ENCODE measurements around the gene CERS6. TPM values are rescaled to one million over a fixed set of nuclear protein-coding genes. Genes with fewer than 3 reads are reported as not detected.

The CERS6 gene
- total RNA-seq, 4 donors from 2014 or later = 45.0 to 61.2 (median 56.4) TPM

DNA sequence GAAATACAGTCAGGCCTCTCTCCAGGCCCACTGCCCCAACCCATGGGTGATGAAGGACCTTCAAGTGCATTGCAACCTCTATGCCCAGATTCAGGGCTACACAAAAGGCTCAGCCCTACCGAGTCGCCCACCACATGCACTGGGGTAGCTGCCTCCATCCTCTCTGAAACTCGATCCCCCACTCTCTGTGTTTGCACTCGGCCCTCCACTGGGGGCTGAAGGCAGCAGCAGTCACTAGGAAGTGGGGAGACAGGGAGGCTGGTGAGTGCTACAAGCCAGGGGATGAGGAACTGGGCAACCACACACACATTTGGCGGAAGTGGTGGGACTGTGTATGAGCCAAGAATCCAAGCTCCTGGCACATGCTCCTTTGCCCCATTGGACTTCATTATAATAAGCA, 94.6 kb downstream of the CERS6 start:
- TF ChIP-seq POLR2AphosphoS5 (IDR thresholded peaks at IDR 0.05) (no peak), POLR2A (IDR thresholded peaks at IDR 0.05) (no peak), EP300 (IDR thresholded peaks at IDR 0.05) (no peak), CTCF (IDR thresholded peaks at IDR 0.05) (no peak)
- no peak for ATAC-seq
- Histone ChIP-seq H3K9me3 (no peaks in the 10 kb centered on the region), H3K27me3 (no peaks in the 10 kb centered on the region), H3K36me3 (peaks cover 0 to 11% of the 10 kb centered on the region in 2 donors), H3K4me1 (peaks cover 0 to 5% (median 0%) of the 10 kb centered on the region in 3 donors), H3K4me3 (no peak overlapping the region), H3K27ac (no peak overlapping the region)
- WGBS, 2 donors (ENCODE audit: low coverage in 1 of 2) = 100% methylated on average over 1 of the region's 5 CpGs; no CpG with 5 or more reads in 1 of the 2 donors

GRCh38 chr2:168552450-168552856, 96.4 kb downstream of the CERS6 start:
- H3K27me3 ChIP-seq = no peaks in the 10 kb centered on the region
- no peaks in the 10 kb centered on the region for H3K4me1 ChIP-seq
- no peak overlapping the region for H3K4me3 ChIP-seq
- H3K36me3 ChIP-seq = peaks cover 0 to 11% of the 10 kb centered on the region in 2 donors
- WGBS, 2 donors (ENCODE audit: low coverage in 1 of 2) = 71 to 86% methylated on average over 2 of the region's 2 CpGs
- H3K27ac ChIP-seq = no peak overlapping the region
- H3K9me3 ChIP-seq = no peaks in the 10 kb centered on the region
- TF ChIP-seq CTCF (IDR thresholded peaks at IDR 0.05) = no peak
- TF ChIP-seq POLR2AphosphoS5 (IDR thresholded peaks at IDR 0.05) = no peak
- no peak for TF ChIP-seq EP300 (IDR thresholded peaks at IDR 0.05)
- TF ChIP-seq POLR2A (IDR thresholded peaks at IDR 0.05) = no peak
- no peak for ATAC-seq

DNA sequence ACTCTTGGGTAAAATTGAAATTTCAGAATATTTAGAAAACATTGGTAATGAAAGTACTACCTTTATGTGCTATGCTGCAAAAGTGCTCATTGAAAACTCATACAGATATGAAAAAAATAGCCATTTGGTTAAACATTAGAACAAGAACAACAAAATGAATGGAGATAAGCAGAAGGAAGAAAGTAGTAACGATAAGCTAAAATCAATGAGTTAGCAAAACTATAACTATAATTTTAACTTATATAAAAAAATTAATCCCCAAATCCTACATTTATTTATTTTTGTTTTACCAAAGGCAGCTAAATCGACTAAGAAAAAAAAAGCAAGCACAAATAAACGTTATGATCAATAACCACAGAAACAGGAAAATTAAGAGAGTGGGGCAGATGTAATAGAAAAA, 99.2 kb downstream of the CERS6 start:
- Histone ChIP-seq H3K27me3 (no peaks in the 10 kb centered on the region), H3K27ac (no peak overlapping the region), H3K36me3 (no peaks in the 10 kb centered on the region), H3K4me1 (peaks cover 0 to 5% (median 0%) of the 10 kb centered on the region in 3 donors), H3K9me3 (no peaks in the 10 kb centered on the region), H3K4me3 (no peak overlapping the region)
- WGBS, 2 donors (ENCODE audit: low coverage in 1 of 2) = 87 to 97% methylated on average over 3 of the region's 3 CpGs
- TF ChIP-seq EP300 (IDR thresholded peaks at IDR 0.05) = no peak
- no peak for ATAC-seq

DNA sequence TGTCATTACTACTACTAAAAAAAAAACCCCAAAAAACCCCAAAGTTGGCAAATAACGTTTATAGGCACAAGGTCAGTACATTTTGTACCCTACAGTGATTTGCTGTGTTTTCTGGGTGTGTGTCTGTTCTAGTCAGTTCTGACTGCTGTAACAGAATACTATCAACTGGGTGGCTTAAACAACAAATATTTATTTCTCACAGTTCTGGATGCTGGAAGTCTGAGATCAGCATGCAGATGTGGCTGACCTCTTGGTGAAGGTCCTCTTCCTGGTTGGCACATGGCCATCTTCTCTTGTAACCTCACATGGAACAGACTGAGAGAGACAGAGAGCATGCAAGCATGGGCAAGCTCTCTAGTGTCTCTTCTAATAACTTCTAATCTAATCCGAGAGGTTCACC, 103.1 kb downstream of the CERS6 start:
- Histone ChIP-seq H3K4me1 (peaks cover 0 to 12% (median 0%) of the 10 kb centered on the region in 3 donors), H3K27me3 (no peaks in the 10 kb centered on the region), H3K27ac (no peak overlapping the region), H3K9me3 (no peaks in the 10 kb centered on the region), H3K4me3 (no peak overlapping the region), H3K36me3 (peaks cover 0 to 13% of the 10 kb centered on the region in 2 donors)
- WGBS, 2 donors (ENCODE audit: low coverage in 1 of 2) = 85 to 88% methylated on average over 1 to 2 of the region's 2 CpGs
- no peak for ATAC-seq
- TF ChIP-seq POLR2AphosphoS5 (IDR thresholded peaks at IDR 0.05) = no peak
- no peak for TF ChIP-seq CTCF (IDR thresholded peaks at IDR 0.05)
- TF ChIP-seq POLR2A (IDR thresholded peaks at IDR 0.05) = no peak
- TF ChIP-seq EP300 (IDR thresholded peaks at IDR 0.05) = no peak

- Histone ChIP-seq H3K9me3 (no peaks in the 10 kb centered on the region), H3K36me3 (peaks cover 0 to 13% of the 10 kb centered on the region in 2 donors), H3K27ac (no peak overlapping the region), H3K4me1 (peaks cover 0 to 28% (median 5%) of the 10 kb centered on the region in 3 donors), H3K4me3 (no peak overlapping the region), H3K27me3 (no peaks in the 10 kb centered on the region)
- TF ChIP-seq POLR2AphosphoS5 (IDR thresholded peaks at IDR 0.05) (no peak), EP300 (IDR thresholded peaks at IDR 0.05) (no peak), POLR2A (IDR thresholded peaks at IDR 0.05) (no peak), CTCF (IDR thresholded peaks at IDR 0.05) (no peak)
- no peak for ATAC-seq
- 82 to 83% methylated on average over 6 to 7 of the region's 7 CpGs for WGBS, 2 donors (ENCODE audit: low coverage in 1 of 2)
Measured at GRCh38 chr2:168560817-168561499, 104.9 kb downstream of the CERS6 start.
